CD4-positive, alpha-beta T cell treated with Interleukin-17A for 4 hours (primary cell): ENCODE measurements around the gene HCFC2.
A peak's percentile ranks its signal among the peaks of the same experiment; 100 is the strongest.
"Not testable (repeated sequence)": the region's sequence is repeated elsewhere in the genome, so short reads cannot be mapped to it uniquely, and the experiment has no call there.

ENCODE experiments used
- DNase-seq: peaks from one replicate; pipeline ENCODE4 v3.0.0-alpha.2; 2020; ENCODE audit warnings: mixed read lengths

Gene HCFC2

DNA sequence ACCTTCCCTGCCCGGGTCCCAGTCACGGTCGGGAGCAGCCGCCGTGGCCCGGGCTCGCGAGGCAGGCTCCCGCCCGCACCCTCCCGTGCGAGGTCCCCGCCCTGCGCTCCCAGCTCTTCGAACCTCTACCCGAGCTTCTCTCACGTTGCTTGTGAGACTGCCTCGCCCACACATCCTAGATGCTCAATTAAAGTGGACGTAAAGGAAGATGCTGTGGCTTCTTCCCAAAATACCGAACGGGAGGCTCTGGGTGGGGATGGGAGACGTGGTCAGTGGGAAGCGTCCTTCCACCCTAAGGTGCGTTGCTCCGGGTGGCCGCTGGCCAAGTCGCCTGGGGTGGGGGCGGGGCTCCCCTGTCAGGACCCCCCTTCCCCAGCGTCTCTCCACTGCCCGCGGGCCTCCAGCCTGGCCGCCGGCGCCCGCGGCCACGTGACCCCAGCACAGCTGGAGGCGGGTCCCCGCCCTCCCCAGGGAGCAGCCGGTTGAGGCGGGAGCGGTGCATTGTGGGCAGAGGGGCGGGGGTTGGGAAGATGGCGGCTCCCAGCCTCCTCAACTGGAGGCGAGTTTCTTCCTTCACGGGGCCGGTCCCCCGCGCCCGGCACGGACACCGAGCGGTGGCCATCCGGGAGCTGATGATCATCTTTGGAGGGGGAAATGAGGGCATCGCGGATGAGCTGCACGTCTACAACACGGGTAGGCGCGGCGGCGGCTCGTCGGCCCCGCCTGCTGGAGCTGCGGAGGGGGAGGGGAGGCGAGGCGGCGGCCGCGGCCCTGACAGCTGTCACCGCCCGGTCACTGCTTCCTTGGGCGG lies at the start of gene HCFC2:
Gene HCFC2 (plus strand): TSS at position 501 of the 811 bp plus-strand sequence. CDS start 30 bp downstream, at position 531.
- peak; percentile 88 for DNase-seq

DNA sequence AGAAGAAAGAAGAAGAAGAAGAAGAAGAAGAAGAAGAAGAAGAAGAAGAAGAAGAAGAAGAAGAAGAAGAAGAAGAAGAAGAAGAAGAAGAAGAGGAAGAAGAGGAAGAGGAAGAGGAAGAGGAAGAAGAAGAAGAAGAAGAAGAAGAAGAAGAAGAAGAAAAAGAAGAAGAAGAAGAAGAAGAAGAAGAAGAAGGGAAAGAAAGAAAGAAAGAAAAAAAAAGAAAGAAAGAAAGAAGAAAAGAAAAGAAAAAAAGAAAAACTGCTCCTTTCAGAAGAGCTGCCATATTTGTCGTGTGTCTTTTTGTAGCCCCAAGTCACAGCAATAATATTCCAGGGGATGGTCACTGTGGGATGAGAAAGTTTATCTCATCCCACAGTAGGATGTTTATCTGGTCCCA lies 42.5 kb upstream of the HCFC2 start:
- DNase-seq, result not testable (repeated sequence)

DNA sequence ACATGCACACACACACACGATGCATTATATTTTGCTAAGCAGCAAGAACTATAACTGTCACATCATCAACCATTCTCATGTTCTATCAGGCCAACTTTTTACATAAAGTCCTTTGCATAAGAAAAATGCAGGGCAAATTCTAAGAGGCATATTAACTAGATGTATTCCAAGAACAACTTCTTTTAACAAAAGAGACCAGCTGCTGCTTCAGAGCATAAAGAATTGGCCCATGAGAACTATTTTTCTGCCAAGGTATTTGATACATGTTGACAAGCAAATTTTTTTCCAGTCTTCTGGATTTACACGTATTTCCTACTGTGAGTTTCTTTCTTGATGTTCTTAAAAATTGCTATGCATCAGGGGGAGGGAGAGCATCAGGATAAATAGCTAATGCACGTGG lies 41.5 kb upstream of the HCFC2 start:
- DNase-seq, result no peak

DNA sequence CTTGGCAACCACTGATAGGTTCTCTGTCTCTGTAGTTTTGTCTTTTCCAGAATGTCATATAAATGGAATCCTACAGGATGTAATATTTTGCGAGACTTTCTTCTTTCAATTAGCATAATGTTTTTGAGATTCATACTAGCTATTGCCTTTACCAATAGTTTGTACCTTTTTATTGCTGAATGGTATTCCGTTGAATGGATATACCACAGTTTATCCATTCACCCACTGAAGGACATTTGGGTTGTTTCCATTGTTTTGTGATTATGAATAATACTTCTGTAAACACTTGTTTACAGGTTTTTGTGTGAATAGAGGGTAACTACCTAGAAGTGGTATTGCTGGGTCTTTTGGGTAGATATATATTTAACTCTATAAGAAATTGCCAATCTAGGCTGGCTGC lies 40.6 kb upstream of the HCFC2 start:
- DNase-seq, result no peak

DNA sequence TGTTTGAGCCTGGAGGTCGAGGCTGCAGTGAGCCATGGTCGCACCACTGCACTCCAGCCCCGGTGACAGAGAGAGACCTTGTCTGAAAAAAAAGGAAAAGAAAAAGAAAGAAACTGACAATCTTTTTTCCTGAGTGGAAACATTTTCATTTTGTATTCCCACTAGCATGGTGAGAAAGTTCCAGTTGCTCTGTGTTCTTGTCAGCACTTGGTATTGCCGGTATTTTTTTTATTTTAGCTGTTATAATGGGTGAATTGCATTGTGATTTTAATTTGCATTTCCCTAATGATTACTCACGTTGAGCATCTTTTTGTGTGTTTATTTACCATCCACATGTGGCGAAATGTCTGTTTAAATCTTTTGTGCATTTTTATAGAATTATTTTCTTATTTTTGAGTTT lies 40.0 kb upstream of the HCFC2 start:
- no peak for DNase-seq

DNA sequence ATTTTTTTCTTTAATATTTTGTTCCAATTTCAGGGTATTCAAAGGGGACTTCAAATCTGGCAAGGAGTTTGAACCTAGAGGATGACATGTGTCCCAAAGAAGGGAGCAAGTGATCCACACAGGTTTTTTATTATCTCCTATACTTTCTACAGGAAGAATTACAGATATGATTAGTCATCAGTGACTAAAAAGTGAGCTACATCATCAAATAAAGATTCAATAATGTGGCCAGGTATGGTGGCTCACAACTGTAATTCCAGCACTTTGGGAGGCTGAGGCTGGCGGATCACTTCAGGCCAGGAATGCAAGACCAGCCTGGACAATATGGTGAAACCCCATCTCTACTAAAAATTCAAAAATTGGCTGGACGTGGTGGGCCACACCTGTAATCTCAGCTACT lies 38.6 kb upstream of the HCFC2 start:
- DNase-seq, result no peak

DNA sequence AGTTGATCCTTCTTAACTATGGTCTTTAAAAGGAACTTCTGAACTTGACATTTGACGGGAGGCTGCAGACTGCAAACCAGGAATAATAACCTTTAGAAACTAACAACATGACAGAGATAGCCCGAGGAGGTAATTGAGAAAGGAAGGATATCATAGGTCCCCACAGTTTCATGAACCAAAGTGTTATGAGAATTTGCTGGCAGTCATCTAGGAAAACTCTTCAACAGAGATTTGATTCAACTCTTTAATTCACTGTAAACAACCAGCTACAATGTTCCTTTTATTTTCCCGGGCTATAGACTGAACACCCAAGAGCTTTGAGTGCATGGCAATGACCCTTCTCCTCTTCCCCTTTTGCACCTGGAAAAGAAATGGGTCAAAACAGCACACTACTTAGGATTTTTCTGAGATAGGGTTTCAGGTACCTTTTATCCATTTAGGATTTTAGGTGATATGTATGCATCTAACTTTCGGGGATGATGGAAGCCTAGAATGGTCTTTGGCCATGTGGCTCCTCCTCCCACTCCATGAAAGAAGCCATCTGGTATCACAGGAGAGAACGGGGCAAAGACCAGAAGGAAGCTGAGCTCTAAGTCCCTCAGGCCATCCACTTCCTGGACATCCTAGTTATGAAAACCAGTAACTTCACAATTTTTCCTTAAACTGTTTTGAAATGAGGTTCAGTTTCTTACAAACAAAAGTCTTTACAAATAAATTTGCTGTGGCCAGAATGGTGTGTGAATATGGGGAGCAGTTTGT lies 37.3 kb upstream of the HCFC2 start:
- DNase-seq, result no peak

DNA sequence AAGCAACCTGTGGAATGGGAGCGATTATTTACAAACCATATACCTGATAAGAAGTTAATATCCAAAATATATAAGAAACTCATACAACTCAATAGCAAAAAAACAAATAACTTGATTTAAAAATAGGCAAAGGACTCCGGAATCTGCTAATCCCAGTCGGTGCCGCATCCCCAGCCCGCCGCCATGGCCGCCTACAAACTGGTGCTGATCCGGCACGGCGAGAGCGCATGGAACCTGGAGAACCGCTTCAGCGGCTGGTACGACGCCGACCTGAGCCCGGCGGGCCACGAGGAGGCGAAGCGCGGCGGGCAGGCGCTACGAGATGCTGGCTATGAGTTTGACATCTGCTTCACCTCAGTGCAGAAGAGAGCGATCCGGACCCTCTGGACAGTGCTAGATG lies 33.7 kb upstream of the HCFC2 start:
- not testable (repeated sequence) for DNase-seq

DNA sequence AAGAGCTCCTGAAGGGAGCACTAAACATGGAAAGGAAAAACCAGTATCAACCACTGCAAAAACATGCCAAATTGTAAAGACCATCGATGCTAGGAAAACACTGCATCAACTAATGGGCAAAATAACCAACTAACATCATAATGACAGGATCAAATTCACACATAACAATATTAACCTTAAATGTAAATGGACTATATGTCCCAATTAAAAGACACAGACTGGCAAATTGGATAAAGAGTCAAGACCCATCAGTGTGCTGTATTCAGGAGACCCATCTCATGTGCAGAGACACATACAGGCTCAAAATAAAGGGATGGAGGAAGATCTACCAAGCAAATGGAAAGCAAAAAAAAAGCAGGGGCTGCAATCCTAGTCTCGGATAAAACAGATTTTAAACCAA lies 28.2 kb upstream of the HCFC2 start:
- not testable (repeated sequence) for DNase-seq

DNA sequence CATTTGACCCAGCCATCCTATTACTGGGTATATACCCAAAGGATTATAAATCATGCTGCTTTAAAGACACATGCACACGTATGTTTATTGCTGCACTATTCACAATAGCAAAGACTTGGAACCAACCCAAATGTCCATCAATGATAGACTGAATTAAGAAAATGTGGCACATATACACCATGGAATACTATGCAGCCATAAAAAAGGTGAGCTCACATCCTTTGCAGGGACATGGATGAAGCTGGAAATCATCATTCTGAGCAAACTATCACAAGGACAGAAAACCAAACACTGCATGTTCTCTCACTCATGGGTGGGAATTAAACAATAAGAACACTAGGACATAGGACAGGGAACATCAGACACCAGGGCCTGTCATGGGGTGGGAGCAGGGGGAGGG lies 24.6 kb upstream of the HCFC2 start:
- not testable (repeated sequence) for DNase-seq

DNA sequence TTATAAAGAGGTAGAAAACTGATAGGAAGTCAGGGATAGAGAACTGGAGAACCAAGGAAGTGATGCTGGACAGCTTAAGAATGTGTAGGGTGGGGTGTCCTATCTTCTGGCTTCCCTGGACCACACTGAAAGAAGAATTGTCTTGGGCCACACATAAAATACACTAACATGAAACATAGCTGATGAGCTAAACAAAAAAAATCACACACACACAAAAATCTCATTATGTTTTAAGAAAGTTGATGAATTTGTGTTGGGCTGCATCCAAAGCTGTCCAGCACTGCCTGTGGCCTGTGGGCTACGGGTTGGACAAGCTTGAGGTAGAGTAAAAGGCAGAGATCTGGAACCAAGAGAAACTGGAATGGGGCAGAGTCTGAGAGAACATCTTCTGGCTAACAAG lies 21.8 kb upstream of the HCFC2 start:
- DNase-seq, result no peak

DNA sequence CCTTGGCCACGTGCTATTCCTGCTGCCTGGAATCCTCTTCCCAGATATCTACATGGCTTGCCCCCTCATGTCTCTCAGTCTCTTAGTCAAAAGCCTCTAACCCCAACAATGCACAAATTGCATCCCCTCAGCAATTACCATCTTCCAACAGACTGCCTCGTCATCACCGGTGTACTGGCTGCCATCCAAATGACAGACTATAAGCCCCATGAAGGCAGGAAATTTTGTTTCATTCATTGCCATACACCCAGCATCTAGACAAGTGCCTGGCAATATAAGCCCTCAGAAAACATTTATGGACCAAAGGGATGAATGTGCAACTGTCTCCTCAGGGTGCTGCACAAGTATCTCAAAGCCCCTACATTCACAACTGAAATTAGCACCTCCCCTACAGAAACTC lies 20.2 kb upstream of the HCFC2 start:
- DNase-seq, result no peak

DNA sequence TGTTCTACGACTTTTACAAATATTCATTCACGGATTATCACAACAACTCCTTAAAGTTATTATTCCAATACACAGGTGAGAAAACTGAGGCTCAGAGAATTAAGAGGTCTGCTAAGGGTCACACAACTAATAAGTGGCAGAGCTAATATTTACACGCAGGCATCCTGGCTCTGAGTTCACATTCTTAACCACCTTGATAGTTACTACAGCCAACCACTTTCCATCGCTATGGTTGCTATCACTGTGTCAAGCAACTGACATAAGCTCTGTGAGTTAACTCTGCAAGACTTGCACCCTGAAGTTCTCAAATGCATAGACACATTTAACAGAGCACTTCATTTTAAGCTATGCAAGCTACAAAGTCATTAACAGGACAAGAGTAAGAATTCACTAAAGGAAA lies 18.0 kb upstream of the HCFC2 start:
- no peak for DNase-seq

DNA sequence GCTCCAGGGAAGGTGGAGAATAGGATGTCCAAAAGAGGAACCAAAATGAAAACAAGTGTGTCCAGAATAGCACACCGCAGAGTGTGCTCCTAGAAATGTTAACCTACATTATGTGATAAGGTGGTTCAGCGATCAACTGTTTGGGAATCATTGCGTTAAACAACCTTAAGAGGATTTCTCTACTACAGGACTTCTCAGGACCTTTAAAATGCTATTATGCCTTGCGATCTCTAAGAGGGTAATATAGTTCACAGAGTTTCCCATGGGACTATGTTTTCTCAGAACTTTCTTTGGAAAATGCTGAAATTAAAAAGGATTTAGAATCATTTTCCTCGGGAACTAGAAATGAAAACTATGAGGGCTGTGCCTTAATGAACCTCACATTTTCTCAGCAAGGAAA lies 16.2 kb upstream of the HCFC2 start:
- no peak for DNase-seq

DNA sequence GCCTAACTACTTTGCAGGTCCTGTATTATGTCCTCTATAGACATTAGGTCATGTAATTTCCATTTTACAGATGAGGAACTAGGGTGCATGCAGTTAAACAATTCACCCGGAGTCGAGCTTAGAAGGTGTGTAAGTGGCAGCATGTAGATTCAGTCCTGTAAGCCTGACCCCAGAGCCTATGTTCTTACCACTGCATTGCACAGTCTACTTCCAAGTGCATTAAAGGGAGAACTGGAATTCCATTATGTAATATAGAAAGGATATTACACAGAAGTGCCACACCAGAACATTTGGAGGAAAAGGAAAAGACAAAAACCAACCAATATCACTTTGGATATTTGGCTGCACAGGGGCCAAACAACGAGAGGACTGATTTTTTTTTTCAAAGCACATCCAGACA lies 15.5 kb upstream of the HCFC2 start:
- no peak for DNase-seq

DNA sequence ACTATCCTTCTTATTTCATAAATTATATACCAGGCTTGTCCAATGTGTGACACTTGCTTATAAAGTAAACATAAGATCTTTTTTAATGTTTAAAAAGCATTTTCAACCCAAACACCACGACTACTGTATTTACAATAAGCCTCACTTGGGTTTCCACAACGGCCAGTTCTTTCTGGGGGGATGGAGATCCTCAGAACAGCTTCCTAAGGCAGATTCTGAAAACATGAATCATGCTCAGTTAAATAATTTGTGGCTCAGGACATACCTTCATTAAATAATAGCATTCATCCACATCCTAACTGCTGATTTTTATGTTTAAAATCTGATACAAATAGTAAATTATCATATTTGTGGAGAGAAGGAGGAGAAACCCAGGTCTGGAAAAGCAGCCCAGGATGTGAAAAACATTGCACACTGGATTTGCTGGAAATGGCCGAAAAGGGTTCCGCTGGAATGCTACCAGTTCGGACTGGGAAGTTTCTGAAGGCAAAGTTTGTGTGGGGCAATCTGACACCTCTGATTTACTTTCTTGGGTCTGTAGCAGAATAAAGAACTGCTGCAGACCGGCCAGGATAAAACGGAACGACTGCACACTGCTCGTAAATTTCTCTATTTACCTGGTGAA lies 14.9 kb upstream of the HCFC2 start:
- no peak for DNase-seq

DNA sequence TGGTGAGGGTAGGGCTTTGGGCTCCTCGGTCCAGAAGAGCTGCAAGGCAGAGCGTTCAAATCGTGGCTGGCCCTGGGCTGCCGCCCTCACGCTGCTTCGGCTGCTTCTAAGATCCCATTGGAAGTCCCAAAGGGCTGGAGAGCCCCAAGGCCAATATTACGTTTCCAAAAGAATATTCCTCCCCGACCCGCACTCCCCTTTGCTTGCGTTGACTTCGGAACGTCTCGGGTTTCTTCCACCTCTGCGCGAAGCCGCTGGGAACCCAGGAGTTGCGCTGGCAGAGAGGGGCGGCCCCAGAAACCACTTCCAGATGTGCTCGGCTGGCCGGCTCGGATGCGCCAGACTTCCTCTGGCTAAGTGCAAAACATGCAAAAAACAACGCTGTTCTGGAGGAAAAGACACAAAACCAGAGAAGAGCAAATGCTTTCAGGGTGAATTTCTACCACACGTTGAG lies 14.4 kb upstream of the HCFC2 start, which contains the start of gene GLT8D2:
Gene GLT8D2 (minus strand): TSS at position 285 of the 454 bp plus-strand sequence. CDS start 30,539 bp downstream, outside the sequence.
- no peak for DNase-seq

DNA sequence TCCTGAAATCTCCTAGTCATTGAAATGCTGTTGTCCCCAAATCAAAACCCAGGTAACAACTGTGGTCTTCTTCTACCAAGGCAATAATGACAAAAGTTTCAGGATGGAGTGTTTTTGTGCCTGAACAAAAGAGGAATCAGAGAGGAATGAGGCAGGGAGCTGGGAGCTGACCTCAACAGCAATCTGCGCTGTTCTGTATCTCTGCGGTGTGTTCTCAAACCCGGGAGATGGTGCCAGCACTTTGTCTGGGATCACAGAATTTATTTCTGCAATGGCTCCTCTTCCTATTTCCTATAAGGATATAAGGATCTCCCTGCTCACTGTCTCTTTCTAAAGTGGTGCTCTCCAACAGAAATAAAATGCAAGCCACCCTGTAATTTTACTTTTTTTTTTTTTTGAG lies 13.9 kb upstream of the HCFC2 start:
- no peak for DNase-seq

DNA sequence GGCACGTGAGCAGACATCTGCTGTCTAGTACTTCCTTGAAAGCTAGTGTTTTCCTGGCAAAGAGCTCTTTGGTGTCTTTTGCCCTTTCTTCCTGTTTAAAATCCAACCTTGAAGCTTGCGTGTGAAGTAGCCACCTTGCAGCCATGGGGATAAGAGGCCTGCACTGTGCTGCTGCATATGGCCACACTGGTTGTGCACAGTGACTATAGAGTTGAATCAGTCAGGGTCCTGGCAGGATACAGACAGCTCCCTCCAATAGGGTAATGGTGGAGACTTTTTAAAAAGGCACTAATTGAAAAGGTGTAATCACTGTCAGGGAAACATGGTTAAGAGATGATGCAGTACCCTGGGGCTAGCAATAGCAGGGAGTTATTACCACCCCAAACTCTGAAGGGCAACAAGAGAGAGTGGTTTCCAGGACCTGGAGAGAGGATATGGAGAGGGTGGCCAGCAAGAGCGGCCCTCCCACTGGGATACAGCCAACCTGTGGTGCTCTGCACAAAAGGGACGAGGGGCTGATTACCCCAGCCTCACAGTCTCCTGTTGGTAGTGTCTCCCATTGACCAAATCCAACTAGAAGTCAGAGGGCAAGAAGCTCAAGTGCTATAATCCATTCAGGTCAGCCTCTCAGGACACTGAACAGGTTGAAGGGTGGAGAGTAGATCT lies 9.5 kb upstream of the HCFC2 start:
- no peak for DNase-seq

DNA sequence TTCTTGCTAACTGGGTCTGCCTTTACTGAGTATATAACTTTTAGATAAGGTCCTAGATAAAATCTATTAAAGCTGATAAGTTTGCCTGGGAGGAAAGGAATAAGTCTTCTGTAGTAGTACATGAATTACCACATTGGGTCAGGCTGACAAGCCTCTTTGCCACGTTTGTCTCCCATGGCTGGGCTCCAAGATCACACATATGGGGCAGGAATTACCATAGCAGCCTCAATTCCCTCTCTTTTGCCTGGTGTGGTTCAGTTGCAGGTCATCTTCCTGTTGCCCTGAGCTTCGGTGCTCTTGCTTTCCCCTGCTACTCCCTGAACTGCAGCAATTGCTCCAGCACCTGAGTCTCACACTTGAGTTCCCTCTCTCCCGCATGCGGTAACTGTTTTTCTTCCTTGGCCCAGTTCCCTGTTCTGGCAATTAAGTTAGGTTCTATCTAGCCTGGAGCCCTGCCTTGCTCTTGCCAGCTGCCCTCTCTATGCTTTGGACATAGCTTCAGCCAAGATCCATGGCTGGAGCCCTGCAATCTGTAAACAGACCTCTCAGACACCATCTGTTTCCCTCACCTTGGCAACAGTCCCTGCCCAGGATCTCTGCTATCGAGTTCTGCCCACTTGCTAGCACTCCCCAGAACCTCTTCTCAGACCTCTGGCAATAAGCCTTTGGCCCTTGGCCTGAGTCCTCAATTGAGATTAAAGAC lies 8.5 kb upstream of the HCFC2 start:
- DNase-seq, result no peak

DNA sequence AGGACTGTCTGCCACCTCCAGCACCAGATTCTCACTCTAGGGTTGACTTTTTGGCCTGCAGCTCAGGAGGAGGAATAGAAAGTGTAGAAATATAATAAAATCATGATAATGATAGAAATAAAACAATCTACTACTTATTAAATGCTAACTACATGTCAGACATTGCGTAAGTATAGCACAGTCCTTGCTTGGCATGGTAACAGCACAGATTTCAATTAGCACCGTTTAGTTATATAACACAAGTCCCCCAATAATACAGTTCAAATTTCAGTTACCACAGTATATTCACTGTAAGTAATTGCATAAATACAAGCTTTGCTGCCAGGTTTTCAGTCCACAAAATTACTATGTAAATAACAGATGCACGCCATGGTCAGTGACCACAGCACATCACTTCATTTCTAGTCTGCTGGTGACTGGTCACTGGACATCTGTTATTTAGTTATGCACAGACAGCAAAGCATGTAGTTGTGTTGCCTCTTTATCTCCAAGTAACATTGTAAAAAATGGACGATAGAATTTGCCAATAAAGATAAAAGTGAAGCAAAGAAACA lies 7.8 kb upstream of the HCFC2 start:
- DNase-seq, result no peak

DNA sequence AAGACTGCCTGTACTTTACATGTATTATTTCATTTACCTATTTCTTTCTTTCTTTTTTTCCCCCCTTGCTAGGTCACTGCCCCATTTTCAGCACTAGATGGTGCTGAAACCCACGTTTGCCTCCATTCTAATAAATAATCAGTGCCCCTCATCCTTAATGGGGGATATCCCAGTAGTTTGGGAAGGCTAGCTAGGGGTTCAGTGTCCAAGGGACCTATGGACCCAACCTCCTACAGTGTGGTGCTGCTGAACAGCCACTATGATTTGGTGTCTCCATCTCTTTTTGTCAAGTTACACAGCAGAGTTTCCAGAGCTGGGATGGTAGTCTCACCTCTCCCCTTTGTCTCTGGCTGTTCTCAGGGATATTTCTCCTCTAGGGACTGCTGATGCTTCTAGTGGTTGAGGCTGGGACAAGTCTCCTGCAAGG lies 6.5 kb upstream of the HCFC2 start:
- DNase-seq, result peak; percentile 5
